ENCODE results near the gene VCAN. TPM values are rescaled to one million over a fixed set of nuclear protein-coding genes. Genes with fewer than 3 reads are reported as not detected.

VCAN gene
- total and polyA plus RNA-seq, 2 donors from 2014 or later, result 2.1 to 226 TPM

DNA sequence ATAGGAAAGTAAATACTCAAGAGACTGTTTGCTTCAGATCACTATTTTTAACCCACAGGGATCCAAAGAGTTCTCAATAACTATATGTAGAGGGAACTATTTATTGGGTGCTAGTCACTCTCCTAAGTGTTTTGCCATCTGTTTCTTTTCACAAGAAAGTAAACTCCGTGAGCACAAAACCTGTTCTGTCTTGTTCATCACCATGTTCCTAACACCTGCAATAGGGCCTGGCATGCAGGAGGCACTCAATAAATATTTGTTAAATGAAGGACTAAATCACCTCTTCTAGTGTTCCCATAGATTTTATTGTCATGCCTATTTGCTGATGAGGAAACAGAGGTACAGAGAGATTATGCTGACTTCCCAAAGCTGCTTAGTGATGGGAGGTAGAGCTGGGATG is 118.2 kb downstream of the VCAN start:
- no peak for FAIRE-seq
- no peak for DNase-seq
- TF ChIP-seq, protein P1, sequence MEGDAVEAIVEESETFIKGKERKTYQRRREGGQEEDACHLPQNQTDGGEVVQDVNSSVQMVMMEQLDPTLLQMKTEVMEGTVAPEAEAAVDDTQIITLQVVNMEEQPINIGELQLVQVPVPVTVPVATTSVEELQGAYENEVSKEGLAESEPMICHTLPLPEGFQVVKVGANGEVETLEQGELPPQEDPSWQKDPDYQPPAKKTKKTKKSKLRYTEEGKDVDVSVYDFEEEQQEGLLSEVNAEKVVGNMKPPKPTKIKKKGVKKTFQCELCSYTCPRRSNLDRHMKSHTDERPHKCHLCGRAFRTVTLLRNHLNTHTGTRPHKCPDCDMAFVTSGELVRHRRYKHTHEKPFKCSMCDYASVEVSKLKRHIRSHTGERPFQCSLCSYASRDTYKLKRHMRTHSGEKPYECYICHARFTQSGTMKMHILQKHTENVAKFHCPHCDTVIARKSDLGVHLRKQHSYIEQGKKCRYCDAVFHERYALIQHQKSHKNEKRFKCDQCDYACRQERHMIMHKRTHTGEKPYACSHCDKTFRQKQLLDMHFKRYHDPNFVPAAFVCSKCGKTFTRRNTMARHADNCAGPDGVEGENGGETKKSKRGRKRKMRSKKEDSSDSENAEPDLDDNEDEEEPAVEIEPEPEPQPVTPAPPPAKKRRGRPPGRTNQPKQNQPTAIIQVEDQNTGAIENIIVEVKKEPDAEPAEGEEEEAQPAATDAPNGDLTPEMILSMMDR (IDR thresholded peaks at IDR 0.05; ENCODE audit: borderline replicate concordance, extremely low read depth, insufficient read depth), result no peak
- H3K4me1 ChIP-seq (ENCODE audit: control insufficient read depth in 2 of 3, insufficient read depth in 2 of 3, low read depth in 1 of 3, low read length in 3 of 3), result no peaks in the 10 kb centered on the region
- H3K9me3 ChIP-seq (ENCODE audit: control insufficient read depth in 2 of 3, insufficient read depth in 1 of 3, low read length in 3 of 3), result no peaks in the 10 kb centered on the region
- H3K27me3 ChIP-seq (ENCODE audit: control insufficient read depth, insufficient read depth, low read length), result no peaks in the 10 kb centered on the region
- H3K4me3 ChIP-seq (ENCODE audit: low read length in 3 of 3), result no peak overlapping the region
- H3K9ac ChIP-seq (ENCODE audit: low read length in 3 of 3), result no peak overlapping the region
- no peaks in the 10 kb centered on the region for H3K36me3 ChIP-seq (ENCODE audit: control insufficient read depth in 2 of 3, insufficient read depth in 3 of 3, low read length in 3 of 3)
- intact Hi-C loops (cut with DNase I), result no loop called here
- H3K27ac ChIP-seq (ENCODE audit: low read depth in 2 of 2, low read length in 2 of 2), result no peak overlapping the region

DNA sequence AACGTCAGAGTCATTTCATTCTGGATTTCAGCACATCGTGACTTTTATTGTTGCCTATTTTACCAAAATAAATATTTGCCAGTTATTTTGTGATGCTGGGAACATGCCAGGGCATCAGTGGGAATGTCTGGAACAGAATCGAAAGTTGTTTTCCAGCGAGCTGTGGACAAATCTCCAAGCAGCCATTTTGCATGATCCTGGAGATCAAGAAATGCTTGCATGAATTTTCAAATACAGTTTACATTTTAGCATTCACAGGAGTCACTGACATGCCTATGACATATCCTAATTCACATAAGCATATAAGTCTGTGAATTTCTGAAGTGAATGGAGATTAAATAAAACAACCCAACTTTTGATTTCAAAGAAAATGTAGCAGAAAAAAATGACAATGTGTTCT is 119.4 kb downstream of the VCAN start:
- Histone ChIP-seq H3K4me1 (ENCODE audit: control insufficient read depth in 2 of 3, insufficient read depth in 2 of 3, low read depth in 1 of 3, low read length in 3 of 3) (no peaks in the 10 kb centered on the region), H3K36me3 (ENCODE audit: control insufficient read depth in 2 of 3, insufficient read depth in 3 of 3, low read length in 3 of 3) (no peaks in the 10 kb centered on the region), H3K9me3 (ENCODE audit: control insufficient read depth in 2 of 3, insufficient read depth in 1 of 3, low read length in 3 of 3) (no peaks in the 10 kb centered on the region), H3K27ac (ENCODE audit: low read depth in 2 of 2, low read length in 2 of 2) (no peak overlapping the region), H3K9ac (ENCODE audit: low read length in 3 of 3) (no peak overlapping the region), H3K27me3 (ENCODE audit: control insufficient read depth, insufficient read depth, low read length) (no peaks in the 10 kb centered on the region), H3K4me3 (ENCODE audit: low read length in 3 of 3) (no peak overlapping the region)
- intact Hi-C loops (cut with DNase I), result no loop called here
- FAIRE-seq (no peak), DNase-seq (no peak)
- TF ChIP-seq, protein P1 (IDR thresholded peaks at IDR 0.05; ENCODE audit: borderline replicate concordance, extremely low read depth, insufficient read depth), result no peak

DNA sequence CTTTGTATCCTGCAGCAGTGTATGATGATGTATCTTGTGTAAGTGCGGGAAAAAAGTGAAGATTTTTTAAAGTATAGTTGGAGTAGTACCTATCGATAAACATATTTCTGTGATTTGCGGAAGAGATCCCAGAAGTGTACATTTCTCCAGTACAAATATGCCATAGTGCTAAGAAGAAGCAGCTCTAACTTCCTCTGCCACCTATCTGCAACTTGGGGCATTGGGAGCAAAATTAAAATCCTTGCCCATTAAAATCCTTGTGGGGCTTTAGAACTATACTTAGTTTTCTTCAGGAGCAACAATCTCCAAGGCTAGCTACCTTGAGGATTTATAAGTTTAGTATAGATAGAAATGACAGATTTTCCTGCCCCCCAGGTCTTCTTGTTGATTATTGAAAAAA is 123.7 kb downstream of the VCAN start:
- intact Hi-C loops (cut with DNase I), result no loop called here
- H3K4me3 ChIP-seq (ENCODE audit: low read length in 3 of 3), result no peak overlapping the region
- TF ChIP-seq, protein P1 (IDR thresholded peaks at IDR 0.05; ENCODE audit: borderline replicate concordance, extremely low read depth, insufficient read depth), result no peak
- H3K4me1 ChIP-seq (ENCODE audit: control insufficient read depth in 2 of 3, insufficient read depth in 2 of 3, low read depth in 1 of 3, low read length in 3 of 3), result no peaks in the 10 kb centered on the region
- H3K27me3 ChIP-seq (ENCODE audit: control insufficient read depth, insufficient read depth, low read length), result no peaks in the 10 kb centered on the region
- no peak for FAIRE-seq
- no peak overlapping the region for H3K9ac ChIP-seq (ENCODE audit: low read length in 3 of 3)
- no peaks in the 10 kb centered on the region for H3K36me3 ChIP-seq (ENCODE audit: control insufficient read depth in 2 of 3, insufficient read depth in 3 of 3, low read length in 3 of 3)
- no peak overlapping the region for H3K27ac ChIP-seq (ENCODE audit: low read depth in 2 of 2, low read length in 2 of 2)
- DNase-seq, result no peak
- H3K9me3 ChIP-seq (ENCODE audit: control insufficient read depth in 2 of 3, insufficient read depth in 1 of 3, low read length in 3 of 3), result no peaks in the 10 kb centered on the region

DNA sequence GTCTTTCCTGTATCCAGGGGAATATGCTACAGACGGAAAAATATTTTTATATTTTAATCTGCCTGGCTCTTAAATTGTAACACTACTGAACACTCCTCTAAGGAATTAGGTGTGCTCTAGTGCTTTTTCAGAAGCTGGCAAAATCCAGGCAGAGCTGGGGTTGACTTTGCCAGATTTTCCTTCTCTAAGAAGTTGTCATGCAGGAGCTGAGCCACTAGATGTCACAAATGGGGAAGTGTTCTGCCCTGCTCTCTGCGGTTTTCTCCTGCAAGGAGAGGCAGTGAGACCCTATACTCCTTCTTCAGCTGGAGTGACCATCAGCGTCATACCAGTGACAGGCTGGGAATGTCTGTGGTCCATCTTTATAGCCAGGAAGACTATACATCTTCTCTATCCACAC is 136.6 kb downstream of the VCAN start:
- H3K9ac ChIP-seq (ENCODE audit: low read length in 3 of 3), result no peak overlapping the region
- H3K27ac ChIP-seq (ENCODE audit: low read depth in 2 of 2, low read length in 2 of 2), result no peak overlapping the region
- DNase-seq (peak in 3 of 5 donors; percentile 35 to 71 (median 58)), FAIRE-seq (no peak)
- H3K4me1 ChIP-seq (ENCODE audit: control insufficient read depth in 2 of 3, insufficient read depth in 2 of 3, low read depth in 1 of 3, low read length in 3 of 3), result no peaks in the 10 kb centered on the region
- TF ChIP-seq, protein P1 (IDR thresholded peaks at IDR 0.05; ENCODE audit: borderline replicate concordance, extremely low read depth, insufficient read depth), result peak; percentile 22
- intact Hi-C loops (cut with DNase I), result no loop called here
- H3K36me3 ChIP-seq (ENCODE audit: control insufficient read depth in 2 of 3, insufficient read depth in 3 of 3, low read length in 3 of 3), result no peaks in the 10 kb centered on the region
- H3K9me3 ChIP-seq (ENCODE audit: control insufficient read depth in 2 of 3, insufficient read depth in 1 of 3, low read length in 3 of 3), result no peaks in the 10 kb centered on the region
- no peak overlapping the region for H3K4me3 ChIP-seq (ENCODE audit: low read length in 3 of 3)
- H3K27me3 ChIP-seq (ENCODE audit: control insufficient read depth, insufficient read depth, low read length), result no peaks in the 10 kb centered on the region

Data from kidney (tissue), 14 donors.